NB4 (cell line): ENCODE measurements around the gene FAM204A.

ENCODE experiments used
- DNase-seq: peaks from one replicate; pipeline ENCODE4 v3.0.0; 2010; ENCODE audit warnings: low read depth
- H3K4me3 ChIP-seq: one replicate; pipeline ENCODE4 v1.5.1; 2011; ENCODE audit warnings: mild to moderate bottlenecking, low read depth, low read length, moderate library complexity
- MYC ChIP-seq: IDR thresholded peaks from 2 replicates; pipeline ENCODE4 v1.6.1; 2011; ENCODE audit warnings: low read depth, low read length
- POLR2A ChIP-seq: IDR thresholded peaks from 2 replicates; pipeline ENCODE4 v1.6.1; 2011; ENCODE audit warnings: mild to moderate bottlenecking; ENCODE audit not compliant: insufficient read length; ENCODE audit errors: extremely low read depth
- TF ChIP-seq, protein P1 (sequence below): IDR thresholded peaks from 2 replicates; pipeline ENCODE4 v1.6.1; 2011; ENCODE audit warnings: low read depth, low read length
- TF ChIP-seq, protein P2 (sequence below): IDR thresholded peaks from one replicate; pipeline ENCODE4 v1.5.1; 2012; ENCODE audit warnings: low read depth, low read length

FAM204A gene

DNA sequence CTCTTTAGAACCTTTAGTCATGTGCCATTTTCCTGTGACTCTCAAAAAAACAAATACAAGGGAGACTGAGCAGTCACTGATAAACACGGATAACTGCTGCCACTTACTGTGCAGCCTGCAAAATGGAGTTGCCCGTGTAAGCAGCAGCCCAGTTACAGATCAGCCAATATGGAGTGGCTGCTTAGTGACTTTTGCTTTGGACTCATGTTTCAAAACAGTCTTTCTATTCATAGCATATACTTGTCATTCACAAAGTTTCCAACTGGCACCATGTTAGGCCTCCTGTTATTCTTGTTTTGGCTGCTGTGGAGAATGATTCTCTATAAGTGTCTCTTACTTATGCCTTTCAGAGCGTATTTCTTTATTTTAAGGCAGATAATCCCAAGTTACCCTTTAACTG, 3.0 kb downstream of the FAM204A start:
- DNase-seq: no peak
- H3K4me3 ChIP-seq: peak overlapping the region; percentile 6
- TF ChIP-seq, protein P1, sequence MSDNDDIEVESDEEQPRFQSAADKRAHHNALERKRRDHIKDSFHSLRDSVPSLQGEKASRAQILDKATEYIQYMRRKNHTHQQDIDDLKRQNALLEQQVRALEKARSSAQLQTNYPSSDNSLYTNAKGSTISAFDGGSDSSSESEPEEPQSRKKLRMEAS: no peak
- TF ChIP-seq MYC: no peak
- TF ChIP-seq, protein P2, sequence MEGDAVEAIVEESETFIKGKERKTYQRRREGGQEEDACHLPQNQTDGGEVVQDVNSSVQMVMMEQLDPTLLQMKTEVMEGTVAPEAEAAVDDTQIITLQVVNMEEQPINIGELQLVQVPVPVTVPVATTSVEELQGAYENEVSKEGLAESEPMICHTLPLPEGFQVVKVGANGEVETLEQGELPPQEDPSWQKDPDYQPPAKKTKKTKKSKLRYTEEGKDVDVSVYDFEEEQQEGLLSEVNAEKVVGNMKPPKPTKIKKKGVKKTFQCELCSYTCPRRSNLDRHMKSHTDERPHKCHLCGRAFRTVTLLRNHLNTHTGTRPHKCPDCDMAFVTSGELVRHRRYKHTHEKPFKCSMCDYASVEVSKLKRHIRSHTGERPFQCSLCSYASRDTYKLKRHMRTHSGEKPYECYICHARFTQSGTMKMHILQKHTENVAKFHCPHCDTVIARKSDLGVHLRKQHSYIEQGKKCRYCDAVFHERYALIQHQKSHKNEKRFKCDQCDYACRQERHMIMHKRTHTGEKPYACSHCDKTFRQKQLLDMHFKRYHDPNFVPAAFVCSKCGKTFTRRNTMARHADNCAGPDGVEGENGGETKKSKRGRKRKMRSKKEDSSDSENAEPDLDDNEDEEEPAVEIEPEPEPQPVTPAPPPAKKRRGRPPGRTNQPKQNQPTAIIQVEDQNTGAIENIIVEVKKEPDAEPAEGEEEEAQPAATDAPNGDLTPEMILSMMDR: no peak
- no peak for TF ChIP-seq POLR2A

DNA sequence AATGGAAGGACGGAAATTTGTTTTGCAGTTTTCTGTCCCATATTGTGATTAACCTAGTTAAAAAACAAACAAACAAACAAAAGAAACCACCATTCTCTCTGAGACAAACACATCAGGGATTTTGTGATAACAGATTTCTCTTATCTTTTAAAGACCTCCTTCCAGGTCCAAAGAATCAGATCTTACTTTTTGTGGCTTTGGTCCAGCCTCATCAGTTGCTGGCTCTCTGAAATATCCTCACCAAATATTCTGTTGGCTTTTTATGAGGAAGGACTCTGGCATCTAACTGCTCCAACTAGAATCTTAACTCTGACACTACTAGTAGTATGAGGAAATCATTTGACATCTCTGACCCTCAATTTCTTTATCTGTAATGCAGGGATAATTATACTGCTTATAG, 4.8 kb downstream of the FAM204A start:
- TF ChIP-seq, protein P2: no peak
- TF ChIP-seq, protein P1: no peak
- TF ChIP-seq POLR2A (no peak), MYC (no peak)
- no peak for DNase-seq
- H3K4me3 ChIP-seq: no peak overlapping the region

DNA sequence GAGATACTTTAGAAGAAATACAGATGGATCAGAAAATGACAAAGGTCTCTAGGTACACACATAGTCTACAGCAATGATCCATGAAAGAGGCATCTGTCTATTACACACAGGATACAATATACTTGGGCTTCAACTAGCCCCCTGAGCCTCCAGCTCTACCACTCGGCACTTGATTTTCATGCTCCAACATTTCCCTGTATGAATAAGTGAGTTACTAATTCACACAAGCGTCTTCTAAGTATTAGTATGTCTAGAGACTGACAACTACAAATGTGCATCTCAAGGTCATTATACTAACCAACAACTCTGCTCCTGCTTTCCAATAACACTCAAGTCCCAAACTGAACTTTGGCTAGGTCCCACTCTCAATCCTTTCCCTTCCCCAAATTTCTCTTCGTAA, 8.3 kb downstream of the FAM204A start:
- no peak for DNase-seq
- TF ChIP-seq, protein P2: no peak
- TF ChIP-seq MYC (no peak), POLR2A (no peak)
- TF ChIP-seq, protein P1: no peak
- H3K4me3 ChIP-seq: no peak overlapping the region

DNA sequence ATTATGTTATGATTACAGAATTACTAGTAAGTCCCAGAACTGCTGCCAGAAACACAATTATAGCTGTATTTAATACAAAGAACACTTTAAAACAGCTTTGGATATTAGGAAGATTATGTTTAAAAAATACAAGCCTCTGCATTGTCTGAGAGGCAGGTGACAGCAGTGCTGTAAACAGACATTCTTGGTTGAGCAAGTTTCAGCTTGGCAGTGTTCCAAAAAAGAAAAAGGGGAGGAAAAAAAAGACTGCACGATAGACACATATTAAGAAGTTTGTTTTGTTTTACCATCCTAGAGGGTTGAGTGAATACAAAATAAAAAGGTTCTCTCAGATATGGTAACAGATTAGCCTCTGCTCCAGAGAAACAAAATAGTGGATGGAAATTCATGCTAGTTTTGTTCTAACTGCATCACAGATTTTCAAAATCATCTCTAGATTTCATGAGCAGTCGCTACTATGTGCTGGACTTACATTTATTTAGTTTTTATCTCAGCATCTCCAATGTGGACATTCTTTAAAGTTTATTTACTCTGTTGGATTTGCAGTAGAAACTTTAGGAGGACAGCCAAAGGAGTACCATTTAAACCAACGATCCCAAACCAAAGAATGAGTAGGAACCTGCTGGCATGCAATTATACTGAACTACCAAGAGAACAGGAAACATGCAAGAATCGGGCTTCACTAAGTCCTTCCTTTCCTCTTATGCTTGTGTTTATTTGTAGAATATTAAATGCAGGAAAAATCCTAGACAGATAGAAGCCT, 9.0 kb downstream of the FAM204A start:
- H3K4me3 ChIP-seq: no peak overlapping the region
- TF ChIP-seq, protein P2: no peak
- TF ChIP-seq, protein P1: no peak
- TF ChIP-seq POLR2A (no peak), MYC (no peak)
- no peak for DNase-seq

DNA sequence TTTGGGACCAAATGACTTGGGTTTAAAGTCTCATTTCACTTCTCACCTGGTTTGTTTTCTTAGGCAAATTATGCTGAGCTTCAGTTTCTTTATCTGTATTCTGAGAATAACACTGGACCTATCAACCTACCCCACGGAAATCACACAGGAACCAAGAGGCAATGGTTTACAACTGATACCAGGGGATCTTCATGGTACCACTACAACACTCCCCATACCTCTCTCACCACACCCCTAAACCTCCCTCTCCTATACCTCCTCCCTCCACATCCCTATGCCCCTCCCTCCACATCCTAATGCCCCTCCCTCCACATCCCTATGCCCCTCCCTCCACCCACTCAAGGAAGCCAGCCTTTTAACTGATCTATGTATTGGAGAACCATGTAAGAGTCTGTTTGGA, 9.9 kb downstream of the FAM204A start:
- no peak for TF ChIP-seq MYC
- H3K4me3 ChIP-seq: no peak overlapping the region
- peak; percentile 15 for DNase-seq

DNA sequence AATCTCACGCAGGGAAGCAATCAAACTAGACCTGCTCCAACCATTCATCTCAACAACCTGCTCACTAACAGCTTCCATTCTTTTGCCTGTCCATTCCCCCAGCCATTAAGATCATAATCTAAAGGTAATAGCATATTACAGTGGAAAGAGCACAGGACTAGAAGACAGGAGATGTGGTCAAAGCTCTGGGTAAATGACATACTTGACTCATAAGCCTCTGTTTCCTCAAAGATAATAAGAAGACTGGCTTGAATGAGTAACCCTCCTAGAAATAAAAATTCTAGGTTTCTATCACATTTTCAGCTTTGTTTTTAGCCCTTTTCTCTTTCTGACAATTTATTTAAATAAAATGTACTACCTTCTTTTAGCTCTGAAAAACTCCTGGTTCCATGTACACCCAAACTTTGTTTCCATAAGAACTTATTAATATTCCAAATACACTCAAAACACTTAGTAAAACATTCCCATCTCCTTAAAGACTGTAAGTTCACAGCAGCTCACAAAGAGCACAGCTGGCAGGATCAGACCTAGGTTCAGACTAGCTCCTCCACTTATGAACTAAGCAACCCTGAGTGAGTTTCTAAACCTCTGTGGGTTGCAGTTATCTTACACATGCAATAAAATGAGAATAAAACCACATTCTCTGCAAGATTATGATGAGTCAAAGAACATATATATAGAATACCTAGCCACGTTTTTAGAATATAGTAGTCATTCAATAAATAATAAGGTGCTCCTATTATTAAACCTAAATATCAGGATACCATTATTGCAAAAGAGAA, 11.6 kb downstream of the FAM204A start:
- TF ChIP-seq, protein P1: no peak
- TF ChIP-seq MYC (no peak), POLR2A (no peak)
- TF ChIP-seq, protein P2: no peak
- DNase-seq: no peak
- no peak overlapping the region for H3K4me3 ChIP-seq
